Type B pancreatic cell (in vitro differentiated cells): Measurements from ENCODE around the gene DNMT3B. TPM values are rescaled to one million over a fixed set of nuclear protein-coding genes. Genes with fewer than 3 reads are reported as not detected.

Experiments
- DNase-seq: peaks from one replicate; pipeline ENCODE4 v3.0.0; 2021; ENCODE audit warnings: mixed read lengths; ENCODE audit not compliant: unreplicated experiment; ENCODE audit errors: extremely low spot score
- H3K27ac Mint-ChIP-seq: 2 replicates; pipeline ENCODE4 v1.8.0; 2021; ENCODE audit warnings: mild to moderate bottlenecking, mixed read lengths
- H3K27me3 Mint-ChIP-seq: 2 replicates; pipeline ENCODE4 v1.8.0; 2021; ENCODE audit warnings: mixed read lengths
- H3K36me3 Mint-ChIP-seq: 2 replicates; pipeline ENCODE4 v1.8.0; 2021; ENCODE audit warnings: mixed read lengths
- H3K4me1 Mint-ChIP-seq: one replicate; pipeline ENCODE4 v1.8.0; 2021; ENCODE audit warnings: mixed read lengths; ENCODE audit not compliant: unreplicated experiment
- H3K4me3 Mint-ChIP-seq: 2 replicates; pipeline ENCODE4 v1.8.0; 2021; ENCODE audit warnings: mild to moderate bottlenecking, mixed read lengths
- H3K9me3 Mint-ChIP-seq: 2 replicates; pipeline ENCODE4 v1.8.0; 2021; ENCODE audit warnings: mixed read lengths
- CTCF ChIP-seq: fragments of 200-600 bp; sonication (generic); conservative IDR thresholded peaks from 2 replicates; pipeline ENCODE4 v1.5.0; 2021; ENCODE audit warnings: antibody characterized with exemption, mild to moderate bottlenecking
- total RNA-seq: library from RNA; stranded (reverse); gene quantifications from 2 replicates; pipeline ENCODE4 v1.2.1, GENCODE V29; 2021; ENCODE audit warnings: low replicate concordance

The DNMT3B gene
- total RNA-seq, 1 donor from 2014 or later, result 19.7 TPM

GRCh38 chr20:32849577-32849976 is 87.4 kb downstream of the DNMT3B start:
- H3K36me3 Mint-ChIP-seq, result peaks cover 25% of the 10 kb centered on the region
- H3K4me1 Mint-ChIP-seq, result peaks cover 3% of the 10 kb centered on the region
- H3K27ac Mint-ChIP-seq, result no peak overlapping the region
- no peak for TF ChIP-seq CTCF
- no peak for DNase-seq
- no peak overlapping the region for H3K4me3 Mint-ChIP-seq
- H3K9me3 Mint-ChIP-seq, result no peaks in the 10 kb centered on the region
- H3K27me3 Mint-ChIP-seq, result no peaks in the 10 kb centered on the region

- Mint-ChIP-seq H3K4me1 (no peaks in the 10 kb centered on the region), H3K9me3 (no peaks in the 10 kb centered on the region), H3K27me3 (no peaks in the 10 kb centered on the region), H3K27ac (no peak overlapping the region), H3K4me3 (no peak overlapping the region), H3K36me3 (peaks cover 9% of the 10 kb centered on the region)
- TF ChIP-seq CTCF, result no peak
- DNase-seq, result no peak
Observed at GRCh38 chr20:32855387-32855786, 93.2 kb downstream of the DNMT3B start.

GRCh38 chr20:32858189-32858588 is 96.0 kb downstream of the DNMT3B start:
- no peaks in the 10 kb centered on the region for H3K27me3 Mint-ChIP-seq
- DNase-seq, result no peak
- H3K36me3 Mint-ChIP-seq, result peaks cover 12% of the 10 kb centered on the region
- no peaks in the 10 kb centered on the region for H3K4me1 Mint-ChIP-seq
- no peak for TF ChIP-seq CTCF
- H3K4me3 Mint-ChIP-seq, result no peak overlapping the region
- no peak overlapping the region for H3K27ac Mint-ChIP-seq
- no peaks in the 10 kb centered on the region for H3K9me3 Mint-ChIP-seq

Other genes with a start within 250 kb of the DNMT3B start
- 27.7 and 44.5 TPM in 2 replicates for gene NOL4L, start 177.1 kb upstream of the DNMT3B start, total RNA-seq
- 0.07 and 0.10 TPM in 2 replicates for gene C20orf203, start 88.4 kb upstream of the DNMT3B start, total RNA-seq
- gene COMMD7, start 18.9 kb upstream of the DNMT3B start, total RNA-seq, result 72.3 and 82.3 TPM in 2 replicates
- gene MAPRE1, start 57.6 kb downstream of the DNMT3B start, total RNA-seq, result 144 and 189 TPM in 2 replicates
- gene EFCAB8, start 96.5 kb downstream of the DNMT3B start, total RNA-seq, result 0.07 and 0.97 TPM in 2 replicates
- not detected in 2 replicates for gene SUN5, start 242.0 kb downstream of the DNMT3B start, total RNA-seq
- 0.22 TPM in 1 of 2 replicates, not detected in the other for gene BPIFB2, start 245.3 kb downstream of the DNMT3B start, total RNA-seq